OCI-LY3 (cell line): ENCODE results near the gene TBC1D5.
A peak's percentile ranks its signal among the peaks of the same experiment; 100 is the strongest.

ENCODE experiments used
- H2AFZ ChIP-seq: fragments of 200-600, 300-600 bp; shearing (Covaris generic); 2 replicates; pipeline ENCODE4 v1.6.0; 2014; ENCODE audit warnings: antibody characterized with exemption, low read depth, low read length
- H3K27ac ChIP-seq: fragments of 200-600, 300-600 bp; sonication (generic); 2 replicates; pipeline ENCODE4 v1.5.1; 2014; ENCODE audit warnings: mild to moderate bottlenecking, low read length, moderate library complexity, mixed read lengths
- H3K27me3 ChIP-seq: fragments of 200-600, 300-600 bp; sonication (generic); 2 replicates; pipeline ENCODE4 v1.6.1; 2014; ENCODE audit warnings: low read depth, low read length, mixed read lengths
- H3K36me3 ChIP-seq: fragments of 200-600, 300-600 bp; sonication (generic); replicated peaks from 2 replicates; pipeline ENCODE3; 2014; ENCODE audit warnings: low read depth, low read length, mixed read lengths
- H3K4me1 ChIP-seq: fragments of 300-600, 200-600 bp; sonication (generic); 2 replicates; pipeline ENCODE4 v1.6.1; 2014; ENCODE audit warnings: low read length, mixed read lengths
- H3K4me2 ChIP-seq: fragments of 200-600, 300-600 bp; sonication (generic); 2 replicates; pipeline ENCODE4 v1.6.1; 2014; ENCODE audit warnings: low read length, mixed read lengths
- H3K4me3 ChIP-seq: fragments of 300-600, 200-600 bp; sonication (generic); 2 replicates; pipeline ENCODE4 v1.5.1; 2014; ENCODE audit warnings: antibody characterized with exemption, mild to moderate bottlenecking, low read length, moderate library complexity
- H3K79me2 ChIP-seq: fragments of 300-600, 200-600 bp; shearing (Covaris generic); 2 replicates; pipeline ENCODE4 v1.6.1; 2014; ENCODE audit warnings: mild to moderate bottlenecking, low read length, mixed read lengths
- H3K9ac ChIP-seq: fragments of 300-600, 200-600 bp; shearing (Covaris generic); 2 replicates; pipeline ENCODE4 v1.6.0; 2014; ENCODE audit warnings: mild to moderate bottlenecking, low read length, moderate library complexity
- H3K9me3 ChIP-seq: fragments of 200-600, 300-600 bp; shearing (Covaris generic); 2 replicates; pipeline ENCODE4 v1.6.1; 2014; ENCODE audit warnings: low read length, mixed read lengths; ENCODE audit not compliant: insufficient read depth
- H4K20me1 ChIP-seq: fragments of 200-600, 300-600 bp; sonication (generic); 2 replicates; pipeline ENCODE4 v1.6.1; 2016; ENCODE audit warnings: low read length, mixed read lengths; ENCODE audit not compliant: insufficient read depth
- EZH2phosphoT487 ChIP-seq: fragments of 200-600 bp; shearing (Covaris generic); IDR thresholded peaks from 2 replicates; pipeline ENCODE4 v1.6.1; 2018; ENCODE audit warnings: antibody characterized with exemption, mixed run types, low read depth
- TF ChIP-seq, protein P1 (sequence below): fragments of 200-600, 300-600 bp; sonication (generic); IDR thresholded peaks from 2 replicates; pipeline ENCODE4 v1.5.1; 2014; ENCODE audit warnings: antibody characterized with exemption, low read length, low read depth

The TBC1D5 gene

GRCh38 chr3:17412950-17413530 is 329.4 kb downstream of the TBC1D5 start:
- Histone ChIP-seq H3K9ac (no peak overlapping the region), H4K20me1 (no peaks in the 10 kb centered on the region), H3K36me3 (no peaks in the 10 kb centered on the region), H3K4me1 (no peaks in the 10 kb centered on the region), H3K27me3 (no peaks in the 10 kb centered on the region), H3K4me2 (no peak overlapping the region), H3K4me3 (no peak overlapping the region), H3K79me2 (no peaks in the 10 kb centered on the region), H3K27ac (no peak overlapping the region), H3K9me3 (no peaks in the 10 kb centered on the region), H2AFZ (no peak overlapping the region)
- TF ChIP-seq, protein P1, sequence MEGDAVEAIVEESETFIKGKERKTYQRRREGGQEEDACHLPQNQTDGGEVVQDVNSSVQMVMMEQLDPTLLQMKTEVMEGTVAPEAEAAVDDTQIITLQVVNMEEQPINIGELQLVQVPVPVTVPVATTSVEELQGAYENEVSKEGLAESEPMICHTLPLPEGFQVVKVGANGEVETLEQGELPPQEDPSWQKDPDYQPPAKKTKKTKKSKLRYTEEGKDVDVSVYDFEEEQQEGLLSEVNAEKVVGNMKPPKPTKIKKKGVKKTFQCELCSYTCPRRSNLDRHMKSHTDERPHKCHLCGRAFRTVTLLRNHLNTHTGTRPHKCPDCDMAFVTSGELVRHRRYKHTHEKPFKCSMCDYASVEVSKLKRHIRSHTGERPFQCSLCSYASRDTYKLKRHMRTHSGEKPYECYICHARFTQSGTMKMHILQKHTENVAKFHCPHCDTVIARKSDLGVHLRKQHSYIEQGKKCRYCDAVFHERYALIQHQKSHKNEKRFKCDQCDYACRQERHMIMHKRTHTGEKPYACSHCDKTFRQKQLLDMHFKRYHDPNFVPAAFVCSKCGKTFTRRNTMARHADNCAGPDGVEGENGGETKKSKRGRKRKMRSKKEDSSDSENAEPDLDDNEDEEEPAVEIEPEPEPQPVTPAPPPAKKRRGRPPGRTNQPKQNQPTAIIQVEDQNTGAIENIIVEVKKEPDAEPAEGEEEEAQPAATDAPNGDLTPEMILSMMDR = peak; percentile 96
- TF ChIP-seq EZH2phosphoT487 = no peak

DNA sequence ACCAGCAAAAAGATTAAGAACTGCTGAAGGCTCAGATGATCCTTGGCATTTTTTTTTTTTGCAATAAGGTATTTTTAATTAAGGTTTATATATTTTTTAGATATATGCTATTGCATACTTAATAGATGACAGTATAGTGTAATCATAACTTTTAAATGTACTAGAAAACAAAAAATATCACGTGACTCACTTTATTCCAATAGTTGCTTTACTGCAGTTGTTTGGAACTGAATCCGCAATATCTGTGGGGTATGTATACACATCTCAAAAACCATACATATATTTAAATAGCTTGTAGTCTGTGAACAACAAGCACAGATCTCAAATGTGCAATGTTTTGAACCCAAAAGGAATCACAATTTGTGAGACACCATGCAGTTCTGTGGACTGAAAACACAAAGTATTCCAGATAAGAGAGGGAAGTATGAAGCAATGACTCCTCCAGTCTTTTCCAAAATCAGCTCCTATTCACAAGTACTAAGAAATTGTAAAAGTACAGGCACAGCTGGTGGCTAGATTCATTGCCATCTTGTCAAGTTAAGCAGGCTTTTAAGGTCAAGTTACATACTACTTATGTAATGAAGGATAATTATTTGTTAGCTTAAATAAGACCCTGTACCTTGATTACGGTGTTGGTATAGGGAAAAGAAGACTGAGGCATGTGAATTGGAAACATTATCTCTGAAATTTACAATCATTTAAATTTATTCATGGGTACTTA is 331.1 kb downstream of the TBC1D5 start:
- Histone ChIP-seq H3K4me3 (no peak overlapping the region), H3K4me1 (no peaks in the 10 kb centered on the region), H3K79me2 (no peaks in the 10 kb centered on the region), H3K36me3 (no peaks in the 10 kb centered on the region), H3K27me3 (no peaks in the 10 kb centered on the region), H3K4me2 (no peak overlapping the region), H3K27ac (no peak overlapping the region), H2AFZ (no peak overlapping the region), H3K9ac (no peak overlapping the region), H4K20me1 (no peaks in the 10 kb centered on the region), H3K9me3 (no peaks in the 10 kb centered on the region)
- TF ChIP-seq, protein P1 = no peak
- no peak for TF ChIP-seq EZH2phosphoT487

DNA sequence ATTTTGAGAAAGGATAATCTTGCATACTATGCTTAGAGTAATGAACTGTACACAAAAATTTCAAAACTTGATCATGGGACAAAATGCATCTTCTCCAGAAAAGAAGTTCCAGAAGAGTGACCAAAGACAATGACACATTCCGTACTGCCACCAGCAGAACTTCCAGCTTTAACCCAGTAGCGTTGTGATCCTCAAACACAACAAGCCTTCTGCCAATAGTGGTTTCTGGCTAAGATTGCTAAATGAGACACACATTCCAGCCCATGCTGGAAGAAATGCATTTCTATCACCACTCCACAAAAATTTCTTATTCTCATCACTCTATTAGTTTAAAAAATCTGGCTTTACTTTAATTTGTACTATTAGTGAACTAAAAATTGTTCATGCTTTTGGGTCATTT is 334.9 kb downstream of the TBC1D5 start:
- H3K36me3 ChIP-seq = peaks cover 2% of the 10 kb centered on the region
- H3K4me3 ChIP-seq = no peak overlapping the region
- no peaks in the 10 kb centered on the region for H3K79me2 ChIP-seq
- no peaks in the 10 kb centered on the region for H3K9me3 ChIP-seq
- H3K9ac ChIP-seq = no peak overlapping the region
- no peaks in the 10 kb centered on the region for H4K20me1 ChIP-seq
- H3K4me2 ChIP-seq = no peak overlapping the region
- no peak overlapping the region for H3K27ac ChIP-seq
- H2AFZ ChIP-seq = no peak overlapping the region
- no peak for TF ChIP-seq EZH2phosphoT487
- TF ChIP-seq, protein P1 = no peak
- H3K4me1 ChIP-seq = no peaks in the 10 kb centered on the region
- H3K27me3 ChIP-seq = no peaks in the 10 kb centered on the region

DNA sequence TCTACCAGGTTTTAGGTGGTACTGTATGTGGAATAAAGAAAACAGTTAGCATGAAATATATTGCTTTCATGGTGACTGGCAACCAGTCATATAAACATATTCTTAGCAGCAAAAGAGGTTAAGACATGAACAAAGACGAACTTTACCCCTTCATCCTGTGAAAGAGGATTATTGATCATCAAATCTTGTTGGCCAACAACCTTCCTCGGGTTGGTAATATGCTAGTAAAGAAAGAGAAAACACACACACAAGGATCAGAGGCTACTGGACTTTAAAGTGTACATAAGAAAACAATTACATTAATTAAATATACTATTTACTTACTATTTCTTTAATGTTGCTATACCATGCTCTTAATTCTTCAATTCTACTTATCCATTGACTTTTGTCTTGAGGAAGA is 337.9 kb downstream of the TBC1D5 start:
- Histone ChIP-seq H2AFZ (no peak overlapping the region), H3K4me1 (peaks cover 10% of the 10 kb centered on the region), H3K27ac (no peak overlapping the region), H4K20me1 (no peaks in the 10 kb centered on the region), H3K9me3 (no peaks in the 10 kb centered on the region), H3K27me3 (no peaks in the 10 kb centered on the region), H3K4me2 (no peak overlapping the region), H3K79me2 (no peaks in the 10 kb centered on the region), H3K4me3 (no peak overlapping the region), H3K9ac (no peak overlapping the region), H3K36me3 (peaks cover 2% of the 10 kb centered on the region)
- no peak for TF ChIP-seq EZH2phosphoT487
- TF ChIP-seq, protein P1 = no peak
